Esophagus (tissue), 2 donors: ENCODE data around the gene CDKAL1. TPM values are rescaled to one million over a fixed set of nuclear protein-coding genes. Genes with fewer than 3 reads are reported as not detected.
A peak's percentile ranks its signal among the peaks of the same experiment; 100 is the strongest.

ENCODE experiments used
- H3K27ac ChIP-seq, 2 donors: one replicate each; pipeline ENCODE4 v1.5.1; 2013; ENCODE audit warnings: low read depth in 2 of 2, mild to moderate bottlenecking in 2 of 2, inconsistent platforms in 1 of 2, low read length in 1 of 2, moderate library complexity in 1 of 2
- H3K27me3 ChIP-seq, 2 donors: one replicate each; pipeline ENCODE4 v1.6.1; 2013; ENCODE audit warnings: low read length in 2 of 2, control low read depth in 1 of 2, mild to moderate bottlenecking in 1 of 2; ENCODE audit not compliant: insufficient read depth in 2 of 2, control insufficient read depth in 1 of 2
- H3K36me3 ChIP-seq, 2 donors: one replicate each; pipeline ENCODE4 v1.6.1; 2013; ENCODE audit warnings: low read length in 1 of 2; ENCODE audit not compliant: control insufficient read depth in 2 of 2, insufficient read depth in 2 of 2
- H3K4me1 ChIP-seq, 2 donors: one replicate each; pipeline ENCODE4 v1.6.1; 2013; ENCODE audit warnings: low read length in 1 of 2; ENCODE audit not compliant: control insufficient read depth in 2 of 2, insufficient read depth in 2 of 2
- H3K4me3 ChIP-seq, 2 donors: one replicate each; pipeline ENCODE4 v1.5.1; 2013; ENCODE audit warnings: low read length in 2 of 2, mild to moderate bottlenecking in 2 of 2, low read depth in 1 of 2, moderate library complexity in 1 of 2
- H3K9me3 ChIP-seq, 2 donors: one replicate each; pipeline ENCODE4 v1.6.1; 2013; ENCODE audit warnings: mild to moderate bottlenecking in 2 of 2, low read depth in 1 of 2, low read length in 1 of 2, moderate library complexity in 1 of 2; ENCODE audit not compliant: control insufficient read depth in 2 of 2, insufficient read depth in 1 of 2
- WGBS, 2 donors: extraction: QIAGEN DNeasy Blood & Tissue Kit; methylation state at CpG; one replicate each; pipeline ENCODE4 v1.1.7; 2013; 5-methylcytosine and 5-hydroxymethylcytosine counted together
- polyA plus RNA-seq, 2 donors: library from polyadenylated mRNA; stranded (reverse); fragments of 200-250 nt; gene quantifications; one replicate each; pipeline ENCODE4 v1.2.3, GENCODE V29; 2013
- donor health status: healthy with polysubstance abuse.
- donor health status: Bipolar disorder and iron deficiency.

Gene CDKAL1
- polyA plus RNA-seq, 2 donors: 3.5 TPM

DNA sequence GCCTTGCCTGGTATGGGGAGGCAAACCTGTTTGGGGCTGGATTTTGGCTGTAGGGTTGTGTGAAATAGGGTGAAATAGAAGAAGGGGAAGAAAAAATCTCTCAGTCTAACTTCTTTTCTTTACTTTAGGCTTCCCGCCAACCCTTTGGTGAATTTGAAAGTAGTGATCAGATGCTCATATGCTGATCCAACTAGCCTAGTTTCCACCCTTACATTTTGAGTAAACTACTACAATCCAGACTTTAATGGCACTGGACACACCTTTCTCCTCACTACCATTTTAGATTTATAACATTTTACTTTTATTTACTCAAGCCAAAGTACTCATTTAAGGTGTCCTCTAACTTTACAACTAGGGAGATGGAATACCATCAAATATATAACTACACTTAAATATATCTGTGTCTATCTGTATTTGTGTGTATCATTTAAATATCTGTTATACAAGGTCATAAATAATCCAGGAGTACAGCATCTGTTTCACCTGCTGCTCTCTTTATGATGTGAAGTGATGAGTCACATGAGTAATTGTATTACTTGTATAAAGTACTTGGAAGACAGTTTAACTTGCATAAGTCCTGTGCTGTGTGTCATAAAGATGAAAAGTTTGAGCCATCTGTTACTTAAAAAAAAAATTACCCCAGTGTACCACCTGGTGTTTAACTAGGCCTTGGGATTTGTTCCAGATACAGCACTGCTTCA is 172.1 kb downstream of the CDKAL1 start:
- Histone ChIP-seq H3K4me1 (no peaks in the 10 kb centered on the region), H3K27ac (peak overlapping the region in 1 of 2 donors; percentile 10), H3K27me3 (no peaks in the 10 kb centered on the region), H3K4me3 (no peak overlapping the region), H3K9me3 (no peaks in the 10 kb centered on the region), H3K36me3 (no peaks in the 10 kb centered on the region)
- WGBS, 2 donors: 95 to 98% methylated on average over 1 of the region's 1 CpG

DNA sequence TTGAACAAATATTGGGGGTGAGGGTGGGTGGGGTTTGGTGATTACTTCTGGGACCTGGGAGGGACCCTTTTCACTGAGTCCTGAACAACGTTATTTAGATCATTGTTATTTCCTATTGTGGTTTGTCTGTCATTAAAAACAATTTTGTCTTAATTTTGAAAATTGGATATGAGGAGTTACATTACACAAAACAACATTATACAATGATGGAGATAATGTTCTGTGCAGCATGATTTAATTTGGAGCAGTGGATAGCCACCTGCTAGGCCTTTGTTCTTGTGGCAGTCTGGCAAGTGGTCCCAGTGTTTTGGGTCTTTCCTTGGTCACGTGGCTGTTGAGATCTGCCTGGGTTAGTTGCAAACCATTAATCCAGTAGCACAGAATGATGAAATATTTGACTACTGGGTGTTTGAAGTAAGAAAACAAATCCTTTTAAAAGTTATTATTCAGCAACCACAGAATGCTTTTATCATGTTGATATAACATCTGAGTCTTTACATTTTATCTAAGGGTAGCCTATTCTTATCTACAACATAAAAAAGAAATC is 172.8 kb downstream of the CDKAL1 start:
- H3K36me3 ChIP-seq: no peaks in the 10 kb centered on the region
- H3K9me3 ChIP-seq: no peaks in the 10 kb centered on the region
- H3K27me3 ChIP-seq: no peaks in the 10 kb centered on the region
- WGBS, 2 donors: 46 to 52% methylated on average over 2 of the region's 2 CpGs
- H3K4me1 ChIP-seq: no peaks in the 10 kb centered on the region
- no peak overlapping the region for H3K4me3 ChIP-seq
- no peak overlapping the region for H3K27ac ChIP-seq

DNA sequence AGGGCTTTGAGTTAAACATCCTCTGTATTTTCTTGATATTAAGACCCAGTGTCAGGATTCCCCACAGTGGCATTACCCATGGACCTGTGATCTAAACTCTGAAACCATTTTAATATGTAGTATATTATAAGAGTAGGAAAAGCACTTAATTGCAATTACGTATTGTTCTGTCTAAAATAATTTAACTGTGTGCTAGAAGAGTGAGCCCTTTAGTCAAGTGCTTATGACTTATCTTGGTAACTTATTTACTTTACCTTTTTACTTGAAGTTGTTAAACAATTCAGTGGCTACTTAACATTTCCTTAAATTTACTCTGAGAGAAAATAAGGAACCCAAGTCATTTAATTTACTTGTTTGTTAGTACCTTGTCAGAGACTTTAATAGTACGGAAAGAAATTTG is 173.6 kb downstream of the CDKAL1 start:
- no peaks in the 10 kb centered on the region for H3K27me3 ChIP-seq
- no peaks in the 10 kb centered on the region for H3K4me1 ChIP-seq
- no peak overlapping the region for H3K27ac ChIP-seq
- no peak overlapping the region for H3K4me3 ChIP-seq
- WGBS, 2 donors: 89 to 94% methylated on average over 2 of the region's 2 CpGs
- no peaks in the 10 kb centered on the region for H3K9me3 ChIP-seq
- no peaks in the 10 kb centered on the region for H3K36me3 ChIP-seq

DNA sequence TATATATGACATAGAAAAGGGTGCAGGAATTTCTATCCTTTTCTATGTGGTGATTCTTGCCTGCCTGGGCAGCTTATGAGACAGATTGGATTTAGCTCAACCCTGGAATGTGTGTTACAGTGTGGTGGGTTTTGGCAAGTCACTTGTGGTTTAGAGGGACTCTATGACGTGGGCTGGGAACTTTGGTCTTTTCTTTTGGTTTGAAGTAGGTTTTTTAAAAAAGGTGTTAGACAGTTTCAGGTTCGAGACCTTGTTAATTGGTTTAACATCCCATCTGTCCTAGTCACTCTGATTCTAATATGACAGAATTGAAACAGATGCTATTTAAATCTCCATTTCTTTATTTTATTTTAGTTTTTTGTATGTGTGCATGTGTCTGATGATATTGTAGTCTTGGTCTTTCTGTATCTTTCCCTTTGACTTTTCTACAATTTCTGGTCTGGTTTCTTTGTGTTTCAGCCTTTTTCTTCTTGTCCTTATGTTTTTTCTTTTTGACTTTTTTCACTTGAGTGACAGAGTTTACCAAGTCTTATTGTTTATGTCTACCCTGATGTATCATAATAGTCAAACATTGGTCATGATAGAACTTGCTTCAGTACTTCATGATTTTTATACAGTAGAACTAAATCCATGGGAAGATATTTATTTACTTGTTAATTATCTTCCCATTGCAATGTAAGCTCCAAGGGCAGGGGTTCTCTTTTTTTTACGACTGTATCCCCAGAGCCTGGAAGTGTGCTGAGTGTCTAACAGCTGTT is 174.3 kb downstream of the CDKAL1 start:
- WGBS, 2 donors: 73 to 78% methylated on average over 3 of the region's 3 CpGs
- no peaks in the 10 kb centered on the region for H3K36me3 ChIP-seq
- H3K27me3 ChIP-seq: no peaks in the 10 kb centered on the region
- H3K27ac ChIP-seq: no peak overlapping the region
- no peaks in the 10 kb centered on the region for H3K9me3 ChIP-seq
- no peak overlapping the region for H3K4me3 ChIP-seq
- H3K4me1 ChIP-seq: no peaks in the 10 kb centered on the region

DNA sequence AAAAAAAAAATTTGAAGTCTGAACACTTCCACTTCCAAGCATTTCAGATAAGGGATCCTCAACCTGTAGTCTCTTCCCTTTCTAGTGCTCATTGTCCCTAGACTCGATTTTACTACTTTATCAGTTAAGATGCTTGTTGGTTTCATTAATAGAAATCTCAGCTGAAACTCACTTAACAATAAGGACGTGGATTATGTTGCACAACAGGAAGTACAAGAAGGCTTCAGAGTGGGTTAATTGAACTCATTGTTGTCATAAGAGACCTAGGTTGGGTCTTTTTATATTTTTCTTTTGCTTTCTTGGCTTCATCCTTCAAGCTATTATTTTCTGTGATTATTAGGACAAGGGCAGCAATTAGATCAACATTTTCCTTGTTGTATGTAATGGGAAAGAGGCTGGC is 175.2 kb downstream of the CDKAL1 start:
- H3K36me3 ChIP-seq: no peaks in the 10 kb centered on the region
- H3K9me3 ChIP-seq: no peaks in the 10 kb centered on the region
- H3K27me3 ChIP-seq: no peaks in the 10 kb centered on the region
- H3K4me1 ChIP-seq: no peaks in the 10 kb centered on the region
- H3K27ac ChIP-seq: no peak overlapping the region
- H3K4me3 ChIP-seq: no peak overlapping the region
- WGBS, 2 donors: 56 to 62% methylated on average over 2 of the region's 2 CpGs

DNA sequence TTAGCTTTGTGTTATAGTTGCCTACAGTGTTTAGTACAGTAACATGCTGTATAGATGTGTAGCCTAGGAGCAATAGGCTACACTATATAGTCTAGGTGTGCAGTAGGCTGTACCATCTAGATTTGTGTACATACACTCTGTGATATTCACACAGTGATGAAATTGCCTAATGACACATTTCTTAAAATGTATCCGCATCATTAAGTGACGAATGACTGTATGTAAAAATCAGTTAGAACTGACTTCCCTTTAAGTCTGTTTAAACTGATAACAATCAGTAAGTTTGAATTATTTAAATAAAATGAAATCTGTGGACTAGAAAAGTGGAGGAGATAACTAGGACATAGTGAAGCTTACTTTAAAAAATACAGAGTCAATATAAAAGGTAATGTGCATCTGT is 176.1 kb downstream of the CDKAL1 start:
- Histone ChIP-seq H3K36me3 (no peaks in the 10 kb centered on the region), H3K27ac (no peak overlapping the region), H3K27me3 (no peaks in the 10 kb centered on the region), H3K4me3 (no peak overlapping the region), H3K4me1 (no peaks in the 10 kb centered on the region), H3K9me3 (no peaks in the 10 kb centered on the region)
- 92 to 95% methylated on average over 2 of the region's 2 CpGs for WGBS, 2 donors

DNA sequence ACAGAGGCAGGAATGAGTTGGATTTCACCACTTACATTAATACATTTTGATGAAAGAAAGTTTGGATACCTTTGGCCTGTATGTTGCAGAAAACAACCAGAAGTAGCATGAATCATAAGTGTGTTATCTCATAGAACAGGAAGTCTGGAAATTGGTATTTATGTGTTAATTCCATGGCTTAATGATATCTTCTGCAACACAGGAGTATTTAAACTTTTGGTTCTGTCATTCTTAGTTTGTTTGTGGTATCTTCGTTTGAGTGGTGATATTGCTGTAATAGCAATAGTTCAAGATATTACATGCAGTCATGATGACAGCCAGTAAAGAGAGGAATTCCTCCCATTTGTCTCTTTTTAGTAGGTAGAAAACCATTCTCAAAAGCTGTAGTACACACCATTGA is 177.3 kb downstream of the CDKAL1 start:
- H3K27ac ChIP-seq: no peak overlapping the region
- H3K36me3 ChIP-seq: no peaks in the 10 kb centered on the region
- WGBS, 2 donors: 48 to 58% methylated on average over 1 of the region's 1 CpG
- H3K27me3 ChIP-seq: no peaks in the 10 kb centered on the region
- H3K4me1 ChIP-seq: no peaks in the 10 kb centered on the region
- no peaks in the 10 kb centered on the region for H3K9me3 ChIP-seq
- H3K4me3 ChIP-seq: no peak overlapping the region

DNA sequence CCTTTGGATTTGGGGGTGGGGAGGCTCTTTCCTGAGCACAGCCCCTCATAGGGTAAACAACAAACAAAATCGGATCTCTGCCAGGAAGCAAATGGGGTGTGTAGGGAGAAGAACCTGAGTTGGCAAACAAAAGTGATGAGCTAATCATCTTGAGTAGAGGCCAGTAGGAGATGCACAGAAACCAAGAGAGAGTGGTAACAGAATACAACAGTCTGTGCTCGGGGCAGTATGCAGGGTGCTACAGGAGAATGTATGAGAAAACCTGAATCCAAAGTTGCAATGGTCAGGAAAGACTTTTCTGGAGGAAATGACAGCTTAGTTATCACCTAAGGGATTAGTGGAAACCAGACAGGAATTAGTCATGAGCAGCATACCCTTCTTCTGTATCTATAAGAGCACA is 177.8 kb downstream of the CDKAL1 start:
- 63 to 65% methylated on average over 2 of the region's 2 CpGs for WGBS, 2 donors
- H3K4me3 ChIP-seq: no peak overlapping the region
- no peaks in the 10 kb centered on the region for H3K4me1 ChIP-seq
- no peaks in the 10 kb centered on the region for H3K27me3 ChIP-seq
- H3K36me3 ChIP-seq: no peaks in the 10 kb centered on the region
- H3K9me3 ChIP-seq: no peaks in the 10 kb centered on the region
- H3K27ac ChIP-seq: no peak overlapping the region

DNA sequence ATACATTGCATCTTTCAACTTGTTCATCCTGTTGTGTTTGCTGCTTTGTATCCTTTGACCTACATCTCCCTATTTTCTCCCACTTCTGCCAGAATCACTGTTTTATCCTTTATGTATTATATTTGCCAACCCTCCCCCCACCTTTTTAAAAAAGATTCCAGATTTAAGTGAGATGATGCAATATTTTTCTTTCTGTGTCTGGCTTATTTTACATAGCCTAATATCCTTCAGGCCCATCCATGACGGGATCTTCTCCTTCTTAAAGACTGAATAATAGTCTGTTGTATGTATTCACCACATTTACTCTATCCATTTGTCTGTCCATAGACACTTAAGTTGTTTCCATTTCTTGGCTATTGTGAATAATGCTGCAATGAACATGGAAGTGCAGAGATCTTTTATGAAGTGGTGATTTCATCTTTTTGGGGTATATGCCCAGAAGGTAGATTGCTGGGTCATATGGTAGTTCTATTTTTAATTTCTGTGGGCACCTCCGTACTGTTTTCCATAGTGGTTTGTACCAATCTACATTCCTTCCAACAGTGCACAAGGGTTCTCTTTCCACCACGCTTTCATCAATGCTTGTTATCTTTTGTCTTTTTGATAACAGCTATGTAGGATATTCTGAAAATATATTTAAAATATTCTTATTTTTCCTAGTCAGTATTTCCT is 181.0 kb downstream of the CDKAL1 start:
- Histone ChIP-seq H3K27me3 (no peaks in the 10 kb centered on the region), H3K27ac (no peak overlapping the region), H3K4me3 (no peak overlapping the region), H3K9me3 (no peaks in the 10 kb centered on the region), H3K4me1 (no peaks in the 10 kb centered on the region), H3K36me3 (no peaks in the 10 kb centered on the region)
- WGBS, 2 donors: 65 to 70% methylated on average over 3 of the region's 3 CpGs
